Calu3 (cell line): ENCODE data around the gene GPR162. TPM values are rescaled to one million over a fixed set of nuclear protein-coding genes. Genes with fewer than 3 reads are reported as not detected.

Source experiments
- BruUV-seq: library from RNA; stranded (reverse); fragments of 400-500 nt; replicated peaks from 2 replicates; lab custom pipeline; 2021; lab: Mats Ljungman, UMichigan
- CTCF ChIA-PET: fragments of 300-600 bp; sonication (Branson Sonifier 250); formaldehyde crosslinking; loops from one replicate; lab custom pipeline; 2022; ENCODE audit warnings: antibody characterized with exemption; lab: Charles Lee
- DNase-seq: peaks from one replicate; pipeline ENCODE4 v3.0.0; 2022
- H3K27ac Mint-ChIP-seq: one replicate; pipeline ENCODE4 v1.8.0; 2022; ENCODE audit warnings: mixed read lengths; ENCODE audit not compliant: unreplicated experiment
- H3K27me3 Mint-ChIP-seq: one replicate; pipeline ENCODE4 v1.8.0; 2022; ENCODE audit warnings: mixed read lengths; ENCODE audit not compliant: unreplicated experiment
- H3K36me3 Mint-ChIP-seq: one replicate; pipeline ENCODE4 v1.8.0; 2022; ENCODE audit warnings: mild to moderate bottlenecking, moderate library complexity, mixed read lengths; ENCODE audit not compliant: insufficient read depth, unreplicated experiment
- H3K4me1 Mint-ChIP-seq: one replicate; pipeline ENCODE4 v1.8.0; 2022; ENCODE audit warnings: mild to moderate bottlenecking, low read depth, mixed read lengths; ENCODE audit not compliant: unreplicated experiment
- H3K4me3 Mint-ChIP-seq: one replicate; pipeline ENCODE4 v1.8.0; 2022; ENCODE audit warnings: mild to moderate bottlenecking, low read depth, moderate library complexity, mixed read lengths; ENCODE audit not compliant: unreplicated experiment
- H3K9me3 Mint-ChIP-seq: one replicate; pipeline ENCODE4 v1.8.0; 2022; ENCODE audit warnings: low read depth, mixed read lengths; ENCODE audit not compliant: unreplicated experiment
- intact Hi-C: fragments of 100-400 bp; cut with micrococcal nuclease; formaldehyde crosslinking; loops from one replicate; pipeline ENCODE4 v1.10.0; 2022; ENCODE audit not compliant: unreplicated experiment
- total RNA-seq: library from RNA; stranded (reverse); gene quantifications from 2 replicates; pipeline ENCODE4 v1.2.3, GENCODE V29; 2022
- TF ChIP-seq, protein P1 (sequence below): fragments of 200-600 bp; IDR thresholded peaks from one replicate; pipeline ENCODE4 v1.8.0; 2022; ENCODE audit warnings: antibody characterized with exemption; ENCODE audit not compliant: unreplicated experiment

Gene GPR162
- total RNA-seq, 1 experiment from 2014 or later, result not detected

GRCh38 chr12:6820166-6820565, 1.5 kb upstream of the GPR162 start:
- intact Hi-C loops, result loop anchor here (10.0 kb wide), 1 partner anchor 205 kb away; no protein-coding TSS in a partner anchor
- H3K4me3 Mint-ChIP-seq, result no peak overlapping the region
- peaks cover 1% of the 10 kb centered on the region for H3K4me1 Mint-ChIP-seq
- H3K27ac Mint-ChIP-seq, result no peak overlapping the region
- BruUV-seq, result no TSS peak
- TF ChIP-seq, protein P1, sequence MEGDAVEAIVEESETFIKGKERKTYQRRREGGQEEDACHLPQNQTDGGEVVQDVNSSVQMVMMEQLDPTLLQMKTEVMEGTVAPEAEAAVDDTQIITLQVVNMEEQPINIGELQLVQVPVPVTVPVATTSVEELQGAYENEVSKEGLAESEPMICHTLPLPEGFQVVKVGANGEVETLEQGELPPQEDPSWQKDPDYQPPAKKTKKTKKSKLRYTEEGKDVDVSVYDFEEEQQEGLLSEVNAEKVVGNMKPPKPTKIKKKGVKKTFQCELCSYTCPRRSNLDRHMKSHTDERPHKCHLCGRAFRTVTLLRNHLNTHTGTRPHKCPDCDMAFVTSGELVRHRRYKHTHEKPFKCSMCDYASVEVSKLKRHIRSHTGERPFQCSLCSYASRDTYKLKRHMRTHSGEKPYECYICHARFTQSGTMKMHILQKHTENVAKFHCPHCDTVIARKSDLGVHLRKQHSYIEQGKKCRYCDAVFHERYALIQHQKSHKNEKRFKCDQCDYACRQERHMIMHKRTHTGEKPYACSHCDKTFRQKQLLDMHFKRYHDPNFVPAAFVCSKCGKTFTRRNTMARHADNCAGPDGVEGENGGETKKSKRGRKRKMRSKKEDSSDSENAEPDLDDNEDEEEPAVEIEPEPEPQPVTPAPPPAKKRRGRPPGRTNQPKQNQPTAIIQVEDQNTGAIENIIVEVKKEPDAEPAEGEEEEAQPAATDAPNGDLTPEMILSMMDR, result no peak
- H3K36me3 Mint-ChIP-seq, result no peaks in the 10 kb centered on the region
- CTCF ChIA-PET, result interaction anchor here (0.6 kb wide), 1 partner anchor 11 kb away, joined by 4 read pairs; no protein-coding TSS in a partner anchor
- peaks cover 98% of the 10 kb centered on the region for H3K27me3 Mint-ChIP-seq
- no peak for DNase-seq
- H3K9me3 Mint-ChIP-seq, result no peaks in the 10 kb centered on the region

- Mint-ChIP-seq H3K27me3 (peaks cover 100% of the 10 kb centered on the region), H3K36me3 (no peaks in the 10 kb centered on the region), H3K9me3 (no peaks in the 10 kb centered on the region), H3K4me1 (peaks cover 13% of the 10 kb centered on the region), H3K4me3 (peak overlapping the region; percentile 42), H3K27ac (no peak overlapping the region)
- TF ChIP-seq, protein P1, result no peak
- CTCF ChIA-PET, result no interaction called here
- intact Hi-C loops, result loop anchor here (10.0 kb wide), 1 partner anchor 208 kb away; no protein-coding TSS in a partner anchor
- BruUV-seq, result no TSS peak
- no peak for DNase-seq
These were observed 960 bp downstream of the GPR162 start for GRCh38 chr12:6822426-6823135.

- intact Hi-C loops, result loop anchor here (10.0 kb wide), 1 partner anchor 209 kb away; no protein-coding TSS in a partner anchor
- Mint-ChIP-seq H3K4me1 (peaks cover 16% of the 10 kb centered on the region), H3K27me3 (peaks cover 100% of the 10 kb centered on the region)
These were observed 1.8 kb downstream of the GPR162 start for GRCh38 chr12:6823182-6824084.

More at GRCh38 chr12:6823182-6824084, 1.8 kb downstream of the GPR162 start:
- no TSS peak for BruUV-seq
- TF ChIP-seq, protein P1, result no peak
- peaks cover 6% of the 10 kb centered on the region for H3K36me3 Mint-ChIP-seq
- no peak for DNase-seq
- H3K9me3 Mint-ChIP-seq, result no peaks in the 10 kb centered on the region
- no peak overlapping the region for H3K27ac Mint-ChIP-seq
- CTCF ChIA-PET, result no interaction called here
- H3K4me3 Mint-ChIP-seq, result no peak overlapping the region
